ENCODE data around the gene RASSF4. TPM values are rescaled to one million over a fixed set of nuclear protein-coding genes. Genes with fewer than 3 reads are reported as not detected.

Gene RASSF4
- total and polyA plus RNA-seq, 9 donors: 4.8 to 21.9 (median 8.1) TPM

- TF ChIP-seq POLR2A (IDR thresholded peaks at IDR 0.05) (no peak), CTCF (IDR thresholded peaks at IDR 0.05) (no peak), EP300 (IDR thresholded peaks at IDR 0.05) (no peak)
- intact Hi-C loops (cut with DNase I): loop anchor here in 1 of 4 donors (5.0 kb wide), 1 partner anchor 78 kb away; no protein-coding TSS in a partner anchor
- DNase-seq: no peak
- Histone ChIP-seq H3K4me3 (no peak overlapping the region), H3K9me3 (no peaks in the 10 kb centered on the region), H3K27me3 (no peaks in the 10 kb centered on the region), H3K36me3 (no peaks in the 10 kb centered on the region), H3K4me1 (ENCODE audit: insufficient read depth) (peaks cover 7% of the 10 kb centered on the region), H3K27ac (no peak overlapping the region)
Observed at GRCh38 chr10:44954962-44955361, 4.6 kb upstream of the RASSF4 start.

DNA sequence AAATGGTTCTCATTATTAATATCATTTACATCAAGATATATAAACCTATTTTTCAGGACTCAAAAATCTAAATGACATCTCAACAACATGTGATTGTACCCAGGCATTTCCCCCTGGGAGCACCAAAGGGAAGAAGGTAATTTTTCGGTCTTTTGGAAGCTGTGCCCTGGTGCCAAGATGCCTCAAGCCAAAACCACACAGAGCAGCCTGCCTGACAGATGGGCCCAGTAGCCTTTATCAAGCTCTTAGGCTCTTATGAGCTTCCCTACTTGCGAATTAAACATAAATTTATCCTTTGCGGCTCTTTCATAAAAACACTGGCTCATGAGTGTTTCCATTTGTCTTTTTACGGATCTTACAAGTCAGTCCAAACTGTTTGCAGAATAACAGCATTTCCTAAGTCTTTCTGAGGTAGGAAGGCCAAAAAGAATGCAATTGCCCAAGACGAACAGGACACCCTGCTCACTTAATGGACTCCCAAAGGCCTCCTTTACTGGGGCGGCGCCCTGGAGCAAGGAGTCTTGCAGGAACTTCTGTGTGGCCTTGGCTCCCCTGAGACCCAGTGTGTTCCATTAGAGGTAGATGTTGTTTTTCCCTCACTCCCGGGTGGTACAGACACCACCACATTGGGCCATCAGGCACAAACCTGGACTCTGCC is 4.1 kb upstream of the RASSF4 start:
- no peaks in the 10 kb centered on the region for H3K9me3 ChIP-seq
- no peaks in the 10 kb centered on the region for H3K36me3 ChIP-seq
- peak in 1 of 5 donors; percentile 1 for DNase-seq
- no peak overlapping the region for H3K4me3 ChIP-seq
- 77 to 88% (median 85%) methylated on average over 8 of the region's 8 CpGs for WGBS, 3 donors
- H3K4me1 ChIP-seq (ENCODE audit: insufficient read depth): peaks cover 9% of the 10 kb centered on the region
- no peak for TF ChIP-seq EP300 (IDR thresholded peaks at IDR 0.05)
- TF ChIP-seq POLR2A (IDR thresholded peaks at IDR 0.05): no peak
- TF ChIP-seq CTCF (IDR thresholded peaks at IDR 0.05): no peak
- intact Hi-C loops (cut with DNase I): loop anchor here in 1 of 4 donors (5.0 kb wide), 1 partner anchor 78 kb away; no protein-coding TSS in a partner anchor
- H3K27ac ChIP-seq: no peak overlapping the region
- no peaks in the 10 kb centered on the region for H3K27me3 ChIP-seq

- Histone ChIP-seq H3K27me3 (no peaks in the 10 kb centered on the region), H3K4me3 (no peak overlapping the region), H3K9me3 (no peaks in the 10 kb centered on the region), H3K4me1 (ENCODE audit: insufficient read depth) (peaks cover 9% of the 10 kb centered on the region), H3K27ac (no peak overlapping the region), H3K36me3 (no peaks in the 10 kb centered on the region)
- intact Hi-C loops (cut with DNase I): loop anchor here in 1 of 4 donors (5.0 kb wide), 1 partner anchor 79 kb away; no protein-coding TSS in a partner anchor
- TF ChIP-seq POLR2A (IDR thresholded peaks at IDR 0.05) (no peak), CTCF (IDR thresholded peaks at IDR 0.05) (no peak), EP300 (IDR thresholded peaks at IDR 0.05) (no peak)
- 86 to 93% (median 90%) methylated on average over 4 of the region's 4 CpGs for WGBS, 3 donors
- peak in 1 of 5 donors; percentile 1 for DNase-seq
Observed at GRCh38 chr10:44956226-44956625, 3.4 kb upstream of the RASSF4 start.

- H3K36me3 ChIP-seq: no peaks in the 10 kb centered on the region
- no peak overlapping the region for H3K27ac ChIP-seq
- peak in 1 of 5 donors; percentile 0 for DNase-seq
- H3K27me3 ChIP-seq: no peaks in the 10 kb centered on the region
- intact Hi-C loops (cut with DNase I): loop anchor here in 1 of 4 donors (5.0 kb wide), 1 partner anchor 80 kb away; no protein-coding TSS in a partner anchor
- H3K4me3 ChIP-seq: no peak overlapping the region
- WGBS, 3 donors: 89 to 93% (median 92%) methylated on average over 4 of the region's 4 CpGs
- peaks cover 9% of the 10 kb centered on the region for H3K4me1 ChIP-seq (ENCODE audit: insufficient read depth)
- no peak for TF ChIP-seq EP300 (IDR thresholded peaks at IDR 0.05)
- TF ChIP-seq CTCF (IDR thresholded peaks at IDR 0.05): no peak
- no peaks in the 10 kb centered on the region for H3K9me3 ChIP-seq
Observed at GRCh38 chr10:44956717-44957706, 2.6 kb upstream of the RASSF4 start.

All from ovary (tissue), 9 donors.